Naive thymus-derived CD8-positive, alpha-beta T cell (primary cell): ENCODE measurements around the gene TM4SF20. TPM values are rescaled to one million over a fixed set of nuclear protein-coding genes. Genes with fewer than 3 reads are reported as not detected.
A peak's percentile ranks its signal among the peaks of the same experiment; 100 is the strongest.

Experiments used
- ATAC-seq, 2 donors: fragments of 150-1000 bp; cut with Tn5 transposase in 1 of 2; sonication (Bioruptor Pico), chemical (Tn5 transposase) in 1 of 2; 1 replicate in 1 of 2; 2 replicates in 1 of 2; pipeline ENCODE4 v1.10.0; 2021; ENCODE audit warnings: mild to moderate bottlenecking in 2 of 2, moderate library complexity in 2 of 2
- POLR2A ChIA-PET: fragments of 350-600 bp; sonication (Branson Sonifier 250); formaldehyde crosslinking; loops from one replicate; lab custom pipeline; 2021; ENCODE audit warnings: antibody characterized with exemption; lab: Charles Lee
- DNase-seq, 10 donors: peaks; one replicate each; pipeline versions ENCODE4 v3.0.0 to v3.0.0-alpha.2; 2020 to 2022
- H3K27ac Mint-ChIP-seq, 10 donors: one replicate each; pipeline ENCODE4 v1.8.0; 2020 to 2022; ENCODE audit warnings: mild to moderate bottlenecking in 10 of 10, mixed read lengths in 10 of 10, moderate library complexity in 4 of 10, inconsistent platforms in 1 of 10
- H3K27me3 Mint-ChIP-seq, 5 donors: one replicate each; pipeline ENCODE4 v1.8.0; 2021 to 2022; ENCODE audit warnings: mixed read lengths in 5 of 5
- H3K36me3 Mint-ChIP-seq, 3 donors: one replicate each; pipeline ENCODE4 v1.8.0; 2020 to 2022; ENCODE audit warnings: mixed read lengths in 3 of 3, mild to moderate bottlenecking in 2 of 3, inconsistent platforms in 1 of 3
- H3K4me1 Mint-ChIP-seq, 4 donors: one replicate each; pipeline ENCODE4 v1.8.0; 2021 to 2022; ENCODE audit warnings: mixed read lengths in 4 of 4
- H3K4me3 Mint-ChIP-seq, 10 donors: one replicate each; pipeline ENCODE4 v1.8.0; 2020 to 2022; ENCODE audit warnings: mild to moderate bottlenecking in 10 of 10, mixed read lengths in 10 of 10, moderate library complexity in 6 of 10, inconsistent platforms in 1 of 10
- H3K9me3 Mint-ChIP-seq, 9 donors: one replicate each; pipeline ENCODE4 v1.8.0; 2020 to 2022; ENCODE audit warnings: mixed read lengths in 9 of 9, mild to moderate bottlenecking in 3 of 9, inconsistent platforms in 1 of 9, moderate library complexity in 1 of 9
- polyA plus RNA-seq, 3 donors: library from polyadenylated mRNA; unstranded; fragments of 300-500 nt; fragmentation: Illumina TruSeq; gene quantifications; one replicate each; pipeline ENCODE4 v1.2.3, GENCODE V29; 2021
- total RNA-seq, 8 experiments: library from RNA in 2 of 8; stranded (reverse) in 2 of 8; gene quantifications; one replicate each; pipeline ENCODE4 v1.2.3 and lab custom pipeline; 2021 to 2026

The TM4SF20 gene
- total and polyA plus RNA-seq, 5 experiments from 2014 or later = not detected

DNA sequence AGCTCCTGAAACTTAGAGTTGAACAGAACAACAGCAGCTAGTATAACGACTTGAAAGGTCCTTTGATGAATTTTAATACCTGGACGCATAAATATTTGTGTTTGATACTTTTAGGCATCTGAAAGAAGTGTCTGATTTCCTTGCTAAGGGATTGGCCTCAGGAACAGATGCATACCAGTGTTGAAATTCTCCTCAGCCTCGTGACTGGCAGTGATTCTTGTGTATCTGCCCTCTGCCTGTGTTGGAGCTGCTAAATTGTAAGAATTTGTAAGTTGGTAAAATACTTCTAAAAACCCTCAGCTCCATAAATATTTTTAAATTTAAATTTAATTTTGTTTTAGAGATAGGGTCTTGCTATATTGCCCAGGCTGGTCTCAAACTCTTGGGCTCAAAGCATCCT is 31.1 kb upstream of the TM4SF20 start:
- no peaks in the 10 kb centered on the region for H3K36me3 Mint-ChIP-seq
- ATAC-seq = no peak
- H3K4me3 Mint-ChIP-seq = no peak overlapping the region
- no peak for DNase-seq
- H3K9me3 Mint-ChIP-seq = no peaks in the 10 kb centered on the region
- peak overlapping the region in 1 of 10 donors; percentile 7 for H3K27ac Mint-ChIP-seq
- POLR2A ChIA-PET = interaction anchor here (0.5 kb wide), 1 partner anchor 72 kb away, joined by 3 read pairs; no protein-coding TSS in a partner anchor
- H3K4me1 Mint-ChIP-seq = peaks cover 14 to 44% (median 37%) of the 10 kb centered on the region in 4 donors
- H3K27me3 Mint-ChIP-seq = no peaks in the 10 kb centered on the region

DNA sequence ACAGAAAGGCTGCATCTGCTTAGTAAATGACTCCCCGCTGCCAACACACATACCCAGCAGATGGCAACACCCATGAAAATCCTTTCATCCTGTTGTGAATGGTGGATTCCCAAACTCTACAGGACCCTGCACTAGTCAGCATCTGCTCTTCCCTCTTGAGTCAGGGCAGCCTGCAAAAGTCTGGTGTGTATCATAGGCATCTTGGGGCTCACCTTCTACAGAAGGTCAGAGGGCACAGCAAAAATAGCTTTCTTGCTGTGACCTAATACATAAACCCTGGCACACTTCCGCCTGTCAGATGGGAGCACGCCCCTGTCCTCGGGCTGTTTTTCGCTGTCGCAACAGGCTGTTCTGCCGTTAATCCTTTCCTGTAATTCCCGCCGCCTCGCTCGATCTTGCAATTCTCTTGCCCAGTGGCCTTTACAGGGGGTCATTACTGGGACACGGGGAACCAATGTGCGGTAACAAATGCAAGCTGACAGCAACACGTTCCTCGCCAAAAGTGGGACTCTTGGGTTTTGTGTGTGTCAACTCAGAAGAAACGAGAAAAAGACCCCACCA is 28.6 kb upstream of the TM4SF20 start:
- Mint-ChIP-seq H3K27ac (peak overlapping the region in 5 of 10 donors; percentile 9 to 73 (median 36)), H3K4me3 (no peak overlapping the region), H3K9me3 (no peaks in the 10 kb centered on the region), H3K27me3 (no peaks in the 10 kb centered on the region), H3K36me3 (no peaks in the 10 kb centered on the region), H3K4me1 (peaks cover 20 to 67% (median 54%) of the 10 kb centered on the region in 4 donors)
- DNase-seq = no peak
- POLR2A ChIA-PET = no interaction called here
- no peak for ATAC-seq

GRCh38 chr2:227406177-227407031 is 27.3 kb upstream of the TM4SF20 start:
- DNase-seq (peak in 1 of 10 donors; percentile 7), ATAC-seq (no peak)
- H3K27ac Mint-ChIP-seq = peak overlapping the region; percentile 34 to 86 (median 63)
- peak overlapping the region in 2 of 10 donors; percentile 26 to 28 for H3K4me3 Mint-ChIP-seq
- no peaks in the 10 kb centered on the region for H3K27me3 Mint-ChIP-seq
- POLR2A ChIA-PET = interaction anchor here (0.7 kb wide), 1 partner anchor 12 kb away, joined by 4 read pairs; no protein-coding TSS in a partner anchor
- no peaks in the 10 kb centered on the region for H3K36me3 Mint-ChIP-seq
- H3K4me1 Mint-ChIP-seq = peaks cover 20 to 68% (median 50%) of the 10 kb centered on the region in 4 donors
- H3K9me3 Mint-ChIP-seq = no peaks in the 10 kb centered on the region

- DNase-seq (peak in 6 of 10 donors; percentile 9 to 74 (median 36)), ATAC-seq (peak; percentile 68 to 95)
- Mint-ChIP-seq H3K36me3 (no peaks in the 10 kb centered on the region), H3K27ac (peak overlapping the region in 8 of 10 donors; percentile 15 to 88 (median 62)), H3K9me3 (no peaks in the 10 kb centered on the region), H3K27me3 (no peaks in the 10 kb centered on the region), H3K4me3 (peak overlapping the region in 6 of 10 donors; percentile 12 to 61 (median 22)), H3K4me1 (peaks cover 18 to 65% (median 42%) of the 10 kb centered on the region in 4 donors)
- POLR2A ChIA-PET = no interaction called here
Measured at GRCh38 chr2:227404585-227405271, 25.6 kb upstream of the TM4SF20 start.

- Mint-ChIP-seq H3K4me1 (peaks cover 21 to 74% (median 48%) of the 10 kb centered on the region in 4 donors), H3K36me3 (no peaks in the 10 kb centered on the region), H3K4me3 (peak overlapping the region in 1 of 10 donors; percentile 26), H3K9me3 (no peaks in the 10 kb centered on the region), H3K27ac (peak overlapping the region in 7 of 10 donors; percentile 1 to 85 (median 59)), H3K27me3 (no peaks in the 10 kb centered on the region)
- ATAC-seq (no peak), DNase-seq (no peak)
- POLR2A ChIA-PET = no interaction called here
Measured at GRCh38 chr2:227402959-227403358, 23.9 kb upstream of the TM4SF20 start.

DNA sequence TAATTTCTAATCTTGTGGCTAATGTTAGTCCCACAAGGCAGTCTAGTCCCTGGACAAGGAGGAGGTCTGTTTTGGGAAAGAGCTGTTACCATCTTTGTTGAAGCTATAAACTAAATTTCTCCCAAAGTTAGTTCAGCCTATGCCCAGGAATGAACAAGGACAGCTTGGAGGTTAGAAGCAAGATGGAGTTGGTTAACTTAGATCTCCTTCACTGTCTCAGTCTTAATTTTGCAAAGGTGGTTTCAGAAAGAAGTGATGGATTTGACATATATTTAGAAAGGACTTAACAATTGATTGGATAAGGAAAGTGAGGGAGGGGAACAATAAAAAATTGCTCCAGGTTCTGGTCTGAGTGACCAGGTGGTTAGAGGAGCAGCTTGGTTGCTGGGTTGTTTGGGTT is 23.2 kb upstream of the TM4SF20 start:
- Mint-ChIP-seq H3K27me3 (no peaks in the 10 kb centered on the region), H3K4me1 (peaks cover 23 to 75% (median 52%) of the 10 kb centered on the region in 4 donors), H3K27ac (peak overlapping the region in 6 of 10 donors; percentile 13 to 71 (median 59)), H3K9me3 (no peaks in the 10 kb centered on the region), H3K36me3 (no peaks in the 10 kb centered on the region), H3K4me3 (peak overlapping the region in 1 of 10 donors; percentile 1)
- no peak for ATAC-seq
- POLR2A ChIA-PET = no interaction called here
- no peak for DNase-seq

- peak overlapping the region in 1 of 10 donors; percentile 42 for H3K4me3 Mint-ChIP-seq
- POLR2A ChIA-PET = no interaction called here
- H3K27me3 Mint-ChIP-seq = peaks cover 0 to 1% (median 0%) of the 10 kb centered on the region in 5 donors
- no peak for DNase-seq
- H3K4me1 Mint-ChIP-seq = peaks cover 24 to 73% (median 48%) of the 10 kb centered on the region in 4 donors
- no peaks in the 10 kb centered on the region for H3K36me3 Mint-ChIP-seq
- no peak for ATAC-seq
- H3K27ac Mint-ChIP-seq = peak overlapping the region in 6 of 10 donors; percentile 54 to 72 (median 64)
- H3K9me3 Mint-ChIP-seq = no peaks in the 10 kb centered on the region
Measured at GRCh38 chr2:227401550-227401949, 22.4 kb upstream of the TM4SF20 start.

- H3K36me3 Mint-ChIP-seq = no peaks in the 10 kb centered on the region
- no peaks in the 10 kb centered on the region for H3K9me3 Mint-ChIP-seq
- no peak for ATAC-seq
- H3K27ac Mint-ChIP-seq = peak overlapping the region in 1 of 10 donors; percentile 8
- DNase-seq = no peak
- H3K4me3 Mint-ChIP-seq = no peak overlapping the region
- POLR2A ChIA-PET = no interaction called here
- H3K4me1 Mint-ChIP-seq = peaks cover 16 to 49% (median 27%) of the 10 kb centered on the region in 4 donors
- peaks cover 0 to 1% (median 0%) of the 10 kb centered on the region in 5 donors for H3K27me3 Mint-ChIP-seq
Measured at GRCh38 chr2:227398684-227399670, 19.9 kb upstream of the TM4SF20 start.

DNA sequence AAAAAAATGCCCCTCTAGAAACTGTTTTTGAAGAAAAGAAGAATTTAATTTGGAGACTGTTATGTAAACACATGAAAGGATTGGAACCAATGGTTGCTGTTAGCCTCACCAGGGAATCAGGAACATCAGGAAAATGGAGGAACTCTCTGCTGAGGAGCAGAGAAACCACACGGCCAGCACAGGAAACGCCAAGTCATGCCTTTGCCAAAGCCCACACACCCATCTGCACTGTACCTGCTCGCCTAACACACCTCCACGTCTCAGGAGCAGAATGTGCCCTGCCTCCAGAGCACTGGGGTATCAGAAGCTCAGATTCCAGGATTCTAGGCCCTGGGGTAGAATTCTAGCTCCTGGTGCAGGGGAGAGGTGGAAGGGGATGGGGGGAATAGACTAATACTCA is 18.5 kb upstream of the TM4SF20 start:
- peaks cover 0 to 1% (median 0%) of the 10 kb centered on the region in 5 donors for H3K27me3 Mint-ChIP-seq

DNA sequence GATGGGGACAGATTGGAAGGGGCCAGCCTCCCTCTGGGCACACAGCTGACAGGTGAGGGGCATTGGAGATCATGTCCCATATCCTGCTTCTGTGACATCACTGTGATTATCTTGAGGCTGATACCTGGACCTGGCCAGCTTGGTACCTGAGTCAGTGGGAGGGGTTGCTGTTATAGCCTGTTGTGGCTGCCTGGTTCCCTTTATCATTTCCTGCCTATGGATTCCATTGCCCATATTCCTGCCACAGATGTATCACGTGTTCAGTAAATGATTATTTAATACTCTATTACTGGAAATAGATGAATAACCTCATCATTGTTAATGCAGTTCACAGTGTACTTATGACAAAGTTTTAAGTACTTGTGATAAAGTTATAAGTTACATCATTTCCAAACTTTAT is 16.4 kb upstream of the TM4SF20 start:
- POLR2A ChIA-PET = no interaction called here
- peaks cover 0 to 1% (median 0%) of the 10 kb centered on the region in 5 donors for H3K27me3 Mint-ChIP-seq

More for the DNA sequence above, 18.5 kb upstream of the TM4SF20 start:
- DNase-seq = no peak
- POLR2A ChIA-PET = no interaction called here
- Mint-ChIP-seq H3K4me1 (peaks cover 15 to 36% (median 21%) of the 10 kb centered on the region in 4 donors), H3K9me3 (no peaks in the 10 kb centered on the region), H3K4me3 (no peak overlapping the region), H3K36me3 (no peaks in the 10 kb centered on the region), H3K27ac (peak overlapping the region in 1 of 10 donors; percentile 0)
- ATAC-seq = no peak

DNA sequence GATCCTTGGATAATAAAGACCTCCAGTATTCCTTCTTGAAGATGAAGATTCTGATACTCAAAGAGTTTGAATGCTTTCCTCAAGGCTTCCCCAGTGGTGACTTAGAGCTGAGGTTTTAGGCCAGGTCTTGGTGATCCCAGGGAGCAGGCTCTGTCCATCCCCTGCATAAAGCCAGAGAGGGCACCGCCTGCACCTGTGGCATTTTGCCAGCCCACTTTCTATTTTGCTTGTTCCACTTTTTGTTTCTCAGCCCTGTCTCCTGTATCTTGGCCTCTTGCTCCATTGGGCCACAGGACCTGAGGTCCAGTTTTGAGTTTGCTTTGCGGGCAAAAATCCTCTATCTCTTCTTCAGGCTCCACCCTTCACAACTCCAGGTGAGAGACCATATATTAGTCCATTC is 15.3 kb upstream of the TM4SF20 start:
- ATAC-seq = no peak
- H3K9me3 Mint-ChIP-seq = no peaks in the 10 kb centered on the region
- H3K27ac Mint-ChIP-seq = no peak overlapping the region
- no peak overlapping the region for H3K4me3 Mint-ChIP-seq
- peaks cover 0 to 1% (median 0%) of the 10 kb centered on the region in 5 donors for H3K27me3 Mint-ChIP-seq
- no peak for DNase-seq
- POLR2A ChIA-PET = interaction anchor here (0.6 kb wide), 1 partner anchor 12 kb away, joined by 4 read pairs; no protein-coding TSS in a partner anchor
- H3K4me1 Mint-ChIP-seq = peaks cover 8 to 20% (median 14%) of the 10 kb centered on the region in 4 donors
- H3K36me3 Mint-ChIP-seq = no peaks in the 10 kb centered on the region

More for the DNA sequence above, 16.4 kb upstream of the TM4SF20 start:
- Mint-ChIP-seq H3K4me1 (peaks cover 8 to 20% (median 14%) of the 10 kb centered on the region in 4 donors), H3K36me3 (no peaks in the 10 kb centered on the region), H3K4me3 (no peak overlapping the region), H3K9me3 (no peaks in the 10 kb centered on the region), H3K27ac (peak overlapping the region in 1 of 10 donors; percentile 4)
- DNase-seq (no peak), ATAC-seq (no peak)
